Osteocyte (in vitro differentiated cells): Measurements from ENCODE around the gene FGF1. TPM values are rescaled to one million over a fixed set of nuclear protein-coding genes. Genes with fewer than 3 reads are reported as not detected.

Experiments used
- DNase-seq: peaks from one replicate; pipeline ENCODE4 v3.0.0; 2021; ENCODE audit warnings: mixed read lengths; ENCODE audit not compliant: unreplicated experiment; ENCODE audit errors: extremely low spot score
- H3K27ac Mint-ChIP-seq: one replicate; pipeline ENCODE4 v1.8.0; 2021; ENCODE audit warnings: mild to moderate bottlenecking, mixed read lengths; ENCODE audit not compliant: unreplicated experiment
- H3K27me3 Mint-ChIP-seq: one replicate; pipeline ENCODE4 v1.8.0; 2021; ENCODE audit warnings: mixed read lengths; ENCODE audit not compliant: unreplicated experiment
- H3K36me3 Mint-ChIP-seq: one replicate; pipeline ENCODE4 v1.8.0; 2021; ENCODE audit warnings: mixed read lengths; ENCODE audit not compliant: unreplicated experiment
- H3K4me1 Mint-ChIP-seq: one replicate; pipeline ENCODE4 v1.8.0; 2021; ENCODE audit warnings: mixed read lengths; ENCODE audit not compliant: unreplicated experiment
- H3K4me3 Mint-ChIP-seq: one replicate; pipeline ENCODE4 v1.8.0; 2021; ENCODE audit warnings: mild to moderate bottlenecking, moderate library complexity, mixed read lengths; ENCODE audit not compliant: unreplicated experiment
- H3K9me3 Mint-ChIP-seq: one replicate; pipeline ENCODE4 v1.8.0; 2021; ENCODE audit warnings: mixed read lengths; ENCODE audit not compliant: unreplicated experiment
- CTCF ChIP-seq: fragments of 200-600 bp; sonication (generic); IDR thresholded peaks from 2 replicates; pipeline ENCODE4 v1.5.0; 2021; ENCODE audit warnings: antibody characterized with exemption, mild to moderate bottlenecking, moderate library complexity
- total RNA-seq: library from RNA; stranded (reverse); gene quantifications from 2 replicates; pipeline ENCODE4 v1.2.1, GENCODE V29; 2021

Gene FGF1
- total RNA-seq, 1 donor from 2014 or later, result 1.5 TPM

GRCh38 chr5:142636093-142636492 lies 49.8 kb downstream of the FGF1 start:
- H3K4me1 Mint-ChIP-seq, result peaks cover 23% of the 10 kb centered on the region
- no peak overlapping the region for H3K27ac Mint-ChIP-seq
- no peak for TF ChIP-seq CTCF
- H3K9me3 Mint-ChIP-seq, result no peaks in the 10 kb centered on the region
- no peak for DNase-seq
- H3K27me3 Mint-ChIP-seq, result no peaks in the 10 kb centered on the region
- H3K4me3 Mint-ChIP-seq, result no peak overlapping the region
- no peaks in the 10 kb centered on the region for H3K36me3 Mint-ChIP-seq

- H3K36me3 Mint-ChIP-seq, result no peaks in the 10 kb centered on the region
- no peaks in the 10 kb centered on the region for H3K27me3 Mint-ChIP-seq
- H3K4me3 Mint-ChIP-seq, result no peak overlapping the region
- DNase-seq, result no peak
- no peaks in the 10 kb centered on the region for H3K9me3 Mint-ChIP-seq
- H3K4me1 Mint-ChIP-seq, result peaks cover 24% of the 10 kb centered on the region
- H3K27ac Mint-ChIP-seq, result no peak overlapping the region
- no peak for TF ChIP-seq CTCF
Observed at GRCh38 chr5:142634216-142635011, 51.5 kb downstream of the FGF1 start.

- no peaks in the 10 kb centered on the region for H3K9me3 Mint-ChIP-seq
- H3K4me3 Mint-ChIP-seq, result no peak overlapping the region
- TF ChIP-seq CTCF, result no peak
- H3K27me3 Mint-ChIP-seq, result no peaks in the 10 kb centered on the region
- no peaks in the 10 kb centered on the region for H3K36me3 Mint-ChIP-seq
- no peak overlapping the region for H3K27ac Mint-ChIP-seq
- no peak for DNase-seq
- peaks cover 17% of the 10 kb centered on the region for H3K4me1 Mint-ChIP-seq
Observed at GRCh38 chr5:142630927-142631539, 54.9 kb downstream of the FGF1 start.

- no peak for TF ChIP-seq CTCF
- no peaks in the 10 kb centered on the region for H3K27me3 Mint-ChIP-seq
- no peaks in the 10 kb centered on the region for H3K9me3 Mint-ChIP-seq
- DNase-seq, result no peak
- no peak overlapping the region for H3K27ac Mint-ChIP-seq
- peaks cover 28% of the 10 kb centered on the region for H3K4me1 Mint-ChIP-seq
- no peak overlapping the region for H3K4me3 Mint-ChIP-seq
- no peaks in the 10 kb centered on the region for H3K36me3 Mint-ChIP-seq
Observed at GRCh38 chr5:142627383-142628217, 58.3 kb downstream of the FGF1 start.

GRCh38 chr5:142626786-142627185 lies 59.1 kb downstream of the FGF1 start:
- Mint-ChIP-seq H3K27ac (no peak overlapping the region), H3K27me3 (no peaks in the 10 kb centered on the region), H3K4me3 (no peak overlapping the region), H3K36me3 (no peaks in the 10 kb centered on the region), H3K4me1 (peaks cover 30% of the 10 kb centered on the region), H3K9me3 (no peaks in the 10 kb centered on the region)
- DNase-seq, result no peak
- no peak for TF ChIP-seq CTCF
